ENCODE measurements around the gene SNX32. TPM values are rescaled to one million over a fixed set of nuclear protein-coding genes. Genes with fewer than 3 reads are reported as not detected.

SNX32 gene
- polyA plus RNA-seq, 2 of the 4 experiments (the other 2 are of a cell fraction), result 0.08 TPM; not detected in 1

DNA sequence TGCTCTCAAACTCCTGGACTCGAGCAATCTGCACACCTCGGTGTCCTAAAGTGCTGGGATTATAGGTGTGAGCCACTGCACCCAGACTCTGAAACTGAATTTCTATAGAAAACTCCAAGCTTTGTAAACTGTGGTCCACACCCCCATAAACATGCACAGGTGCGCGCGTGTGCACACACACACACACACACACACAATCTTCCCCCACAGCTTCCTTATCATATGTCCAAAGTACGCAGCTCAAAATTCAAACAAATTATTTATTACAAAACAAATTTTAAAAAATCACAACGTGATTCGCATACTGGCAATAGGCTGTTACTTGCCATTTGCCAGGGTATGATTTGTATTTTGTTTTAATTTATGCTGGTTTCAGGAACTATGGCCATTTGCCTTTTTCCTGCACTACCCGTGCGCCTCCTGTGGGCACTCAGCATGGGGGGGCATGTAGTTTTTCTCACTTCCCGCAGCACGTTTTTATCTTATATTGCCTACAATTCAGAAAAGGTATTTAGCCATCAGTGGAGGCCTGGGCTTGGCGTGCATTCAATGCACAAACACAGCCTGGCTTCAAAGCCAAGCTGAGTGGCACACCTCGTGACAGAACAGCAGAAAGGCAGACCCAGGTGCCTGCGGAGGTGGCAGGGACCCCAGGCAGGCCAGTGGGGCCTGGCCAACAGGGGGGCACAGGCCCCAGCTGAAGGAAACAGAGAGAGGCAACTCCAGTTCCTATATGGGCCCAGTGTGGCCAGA lies 10.8 kb upstream of the SNX32 start:
- no peak for TF ChIP-seq SMC3 (IDR thresholded peaks at IDR 0.05)
- no peak for TF ChIP-seq EHF (CRISPR knock-in tag; IDR thresholded peaks at IDR 0.05)
- TF ChIP-seq, protein P1, sequence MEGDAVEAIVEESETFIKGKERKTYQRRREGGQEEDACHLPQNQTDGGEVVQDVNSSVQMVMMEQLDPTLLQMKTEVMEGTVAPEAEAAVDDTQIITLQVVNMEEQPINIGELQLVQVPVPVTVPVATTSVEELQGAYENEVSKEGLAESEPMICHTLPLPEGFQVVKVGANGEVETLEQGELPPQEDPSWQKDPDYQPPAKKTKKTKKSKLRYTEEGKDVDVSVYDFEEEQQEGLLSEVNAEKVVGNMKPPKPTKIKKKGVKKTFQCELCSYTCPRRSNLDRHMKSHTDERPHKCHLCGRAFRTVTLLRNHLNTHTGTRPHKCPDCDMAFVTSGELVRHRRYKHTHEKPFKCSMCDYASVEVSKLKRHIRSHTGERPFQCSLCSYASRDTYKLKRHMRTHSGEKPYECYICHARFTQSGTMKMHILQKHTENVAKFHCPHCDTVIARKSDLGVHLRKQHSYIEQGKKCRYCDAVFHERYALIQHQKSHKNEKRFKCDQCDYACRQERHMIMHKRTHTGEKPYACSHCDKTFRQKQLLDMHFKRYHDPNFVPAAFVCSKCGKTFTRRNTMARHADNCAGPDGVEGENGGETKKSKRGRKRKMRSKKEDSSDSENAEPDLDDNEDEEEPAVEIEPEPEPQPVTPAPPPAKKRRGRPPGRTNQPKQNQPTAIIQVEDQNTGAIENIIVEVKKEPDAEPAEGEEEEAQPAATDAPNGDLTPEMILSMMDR (IDR thresholded peaks at IDR 0.05), result no peak
- no peak for TF ChIP-seq RAD21 (conservative IDR thresholded peaks at IDR 0.05 in 1 of 2, IDR thresholded peaks at IDR 0.05 in 1 of 2)
- no peak for TF ChIP-seq HDAC2 (IDR thresholded peaks at IDR 0.05)
- no peak for TF ChIP-seq HOXB13 (CRISPR knock-in tag; IDR thresholded peaks at IDR 0.05; ENCODE audit: low read depth)
- TF ChIP-seq, protein P2, sequence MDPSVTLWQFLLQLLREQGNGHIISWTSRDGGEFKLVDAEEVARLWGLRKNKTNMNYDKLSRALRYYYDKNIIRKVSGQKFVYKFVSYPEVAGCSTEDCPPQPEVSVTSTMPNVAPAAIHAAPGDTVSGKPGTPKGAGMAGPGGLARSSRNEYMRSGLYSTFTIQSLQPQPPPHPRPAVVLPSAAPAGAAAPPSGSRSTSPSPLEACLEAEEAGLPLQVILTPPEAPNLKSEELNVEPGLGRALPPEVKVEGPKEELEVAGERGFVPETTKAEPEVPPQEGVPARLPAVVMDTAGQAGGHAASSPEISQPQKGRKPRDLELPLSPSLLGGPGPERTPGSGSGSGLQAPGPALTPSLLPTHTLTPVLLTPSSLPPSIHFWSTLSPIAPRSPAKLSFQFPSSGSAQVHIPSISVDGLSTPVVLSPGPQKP (IDR thresholded peaks at IDR 0.05; ENCODE audit: low read depth, low read length), result no peak
- TF ChIP-seq NPAS2 (CRISPR knock-in tag; IDR thresholded peaks at IDR 0.05; ENCODE audit: borderline replicate concordance), result no peak
- TF ChIP-seq KDM1A (IDR thresholded peaks at IDR 0.05; ENCODE audit: low read depth), result no peak
- no peak for TF ChIP-seq HOXB5 (CRISPR knock-in tag; IDR thresholded peaks at IDR 0.05)
- TF ChIP-seq, protein P3, sequence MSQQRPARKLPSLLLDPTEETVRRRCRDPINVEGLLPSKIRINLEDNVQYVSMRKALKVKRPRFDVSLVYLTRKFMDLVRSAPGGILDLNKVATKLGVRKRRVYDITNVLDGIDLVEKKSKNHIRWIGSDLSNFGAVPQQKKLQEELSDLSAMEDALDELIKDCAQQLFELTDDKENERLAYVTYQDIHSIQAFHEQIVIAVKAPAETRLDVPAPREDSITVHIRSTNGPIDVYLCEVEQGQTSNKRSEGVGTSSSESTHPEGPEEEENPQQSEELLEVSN (IDR thresholded peaks at IDR 0.05; ENCODE audit: borderline replicate concordance, low read depth), result no peak
- TF ChIP-seq POLR2A (IDR thresholded peaks at IDR 0.05; ENCODE audit: low read length), result no peak
- no peak for TF ChIP-seq CBX8 (IDR thresholded peaks at IDR 0.05)
- no peak for TF ChIP-seq CBX2 (IDR thresholded peaks at IDR 0.05; ENCODE audit: borderline replicate concordance, low read depth)
- TF ChIP-seq HOXA7 (CRISPR knock-in tag; IDR thresholded peaks at IDR 0.05), result no peak
- no peak for TF ChIP-seq JUN (IDR thresholded peaks at IDR 0.05)
- no peak overlapping the region for H3K27ac ChIP-seq
- ATAC-seq (no peak), DNase-seq (ENCODE audit: low read depth in 1 of 2, low spot score in 1 of 2) (no peak), FAIRE-seq (no peak)
- ChIA-PET CTCF (interaction anchor here (0.6 to 14.1 kb wide), 7 partner anchors 16 to 200 kb away, joined by 3 to 222 read pairs (median 4); partner anchors contain the start of genes KAT5, MUS81 and RELA), POLR2A (interaction anchor here (1.0 to 2.2 kb wide), 2 partner anchors 35 to 111 kb away, joined by 5 to 8 read pairs; partner anchors contain the start of genes CFL1 and KAT5)
- 62% methylated on average over 15 of the region's 15 CpGs for WGBS (ENCODE audit: missing lambda C conversion rate)
- no peak overlapping the region for H3K4me2 ChIP-seq
- no peaks in the 10 kb centered on the region for H3K9me3 ChIP-seq
- H3K4me1 ChIP-seq, result no peaks in the 10 kb centered on the region
- H3K4me3 ChIP-seq, result no peak overlapping the region

DNA sequence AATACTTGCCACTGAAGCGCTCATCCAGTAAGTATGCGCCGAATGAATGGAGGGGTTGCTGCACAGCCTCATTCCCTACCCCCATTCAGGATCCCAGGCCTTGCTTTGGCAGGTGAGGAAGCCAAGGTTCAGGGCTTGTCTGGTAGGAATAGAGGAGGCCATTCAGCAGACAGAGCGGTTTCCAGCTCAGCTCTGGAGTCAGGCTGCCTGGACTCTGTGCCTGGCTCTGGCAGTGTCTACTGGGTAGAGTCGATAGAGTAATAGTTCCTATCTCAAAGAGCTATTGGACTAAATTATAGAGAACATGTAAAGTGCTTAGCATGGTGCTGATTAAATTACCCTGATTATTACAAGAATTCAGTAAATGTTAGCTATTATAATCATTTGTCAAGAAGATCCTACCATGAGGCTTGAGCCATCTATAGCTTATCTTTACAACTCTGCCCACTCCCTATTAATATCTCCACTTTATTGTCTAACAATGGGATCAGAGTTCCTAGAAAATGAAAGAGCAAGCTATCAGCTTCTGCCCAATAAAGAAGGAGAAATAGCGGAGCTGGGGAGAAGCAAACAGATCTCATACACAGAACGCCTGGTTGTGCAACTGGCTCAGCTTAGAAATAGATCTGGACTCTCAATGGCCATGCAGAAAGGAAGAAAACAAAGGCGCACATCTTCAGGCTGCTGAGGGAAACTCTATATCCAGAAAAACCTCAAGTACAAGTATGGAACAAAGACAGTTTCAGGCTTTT lies 6.6 kb upstream of the SNX32 start:
- WGBS (ENCODE audit: missing lambda C conversion rate), result 74% methylated on average over 8 of the region's 8 CpGs
- DNase-seq (ENCODE audit: low read depth in 1 of 2, low spot score in 1 of 2) (no peak), FAIRE-seq (no peak), ATAC-seq (no peak)
- Histone ChIP-seq H3K4me1 (no peaks in the 10 kb centered on the region), H3K9me3 (no peaks in the 10 kb centered on the region), H3K27ac (no peak overlapping the region), H3K4me2 (no peak overlapping the region), H3K4me3 (no peak overlapping the region)
- no peak for TF ChIP-seq ZSCAN20 (CRISPR knock-in tag; IDR thresholded peaks at IDR 0.05)
- POLR2A ChIA-PET, result interaction anchor here (0.5 to 0.7 kb wide), 2 partner anchors 31 to 174 kb away, joined by 3 to 4 read pairs; no protein-coding TSS in a partner anchor
- CTCF ChIA-PET, result interaction anchor here (0.5 to 3.9 kb wide), 11 partner anchors 9 to 194 kb away, joined by 3 to 25 read pairs (median 6); partner anchors contain the start of genes KAT5 and MUS81

DNA sequence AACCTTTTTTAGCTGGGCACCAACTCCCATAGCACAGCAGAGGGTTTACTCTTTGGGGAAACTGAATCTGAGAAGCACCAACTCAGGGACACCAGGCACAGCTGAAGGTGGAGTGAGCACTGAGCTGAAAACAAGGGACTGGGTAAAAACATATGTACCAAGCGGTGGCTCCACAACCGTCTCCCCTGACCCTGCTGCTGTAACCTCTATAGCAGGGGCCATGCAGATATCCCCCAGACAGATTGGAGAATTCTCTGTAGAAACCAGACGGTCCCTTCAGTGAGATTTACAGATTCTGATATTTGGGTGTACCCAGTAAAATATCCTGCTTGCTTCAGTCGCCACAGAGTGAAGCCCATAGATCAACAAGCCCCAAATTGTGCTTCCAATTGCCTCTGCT lies 4.3 kb upstream of the SNX32 start:
- Histone ChIP-seq H3K4me2 (no peak overlapping the region), H3K4me3 (no peak overlapping the region), H3K9me3 (no peaks in the 10 kb centered on the region), H3K27ac (no peak overlapping the region), H3K4me1 (no peaks in the 10 kb centered on the region)
- FAIRE-seq (no peak), ATAC-seq (0 out of 6 replicates have a peak, but pooled peaks of 1 of the 2 experiments have one; percentile 17), DNase-seq (ENCODE audit: low read depth in 1 of 2, low spot score in 1 of 2) (no peak)
- 31% methylated on average over 4 of the region's 4 CpGs for WGBS (ENCODE audit: missing lambda C conversion rate)
- TF ChIP-seq SMC3 (IDR thresholded peaks at IDR 0.05) (no peak), HOXB13 (CRISPR knock-in tag; IDR thresholded peaks at IDR 0.05; ENCODE audit: low read depth) (no peak), HEYL (CRISPR knock-in tag; IDR thresholded peaks at IDR 0.05) (no peak), RARB (CRISPR knock-in tag; IDR thresholded peaks at IDR 0.05) (no peak), CBX2 (IDR thresholded peaks at IDR 0.05; ENCODE audit: borderline replicate concordance, low read depth) (no peak), PHF8 (IDR thresholded peaks at IDR 0.05; ENCODE audit: borderline replicate concordance, low read depth) (no peak), RCOR1 (IDR thresholded peaks at IDR 0.05; ENCODE audit: low read depth, low read length) (no peak), HOXA7 (CRISPR knock-in tag; IDR thresholded peaks at IDR 0.05) (no peak), CEBPB (IDR thresholded peaks at IDR 0.05) (no peak), JUN (IDR thresholded peaks at IDR 0.05) (no peak), KDM5A (IDR thresholded peaks at IDR 0.05) (no peak), ZSCAN20 (CRISPR knock-in tag; IDR thresholded peaks at IDR 0.05) (no peak), KDM1A (IDR thresholded peaks at IDR 0.05; ENCODE audit: low read depth) (no peak), EP300 (IDR thresholded peaks at IDR 0.05) (no peak)
- TF ChIP-seq, protein P4, sequence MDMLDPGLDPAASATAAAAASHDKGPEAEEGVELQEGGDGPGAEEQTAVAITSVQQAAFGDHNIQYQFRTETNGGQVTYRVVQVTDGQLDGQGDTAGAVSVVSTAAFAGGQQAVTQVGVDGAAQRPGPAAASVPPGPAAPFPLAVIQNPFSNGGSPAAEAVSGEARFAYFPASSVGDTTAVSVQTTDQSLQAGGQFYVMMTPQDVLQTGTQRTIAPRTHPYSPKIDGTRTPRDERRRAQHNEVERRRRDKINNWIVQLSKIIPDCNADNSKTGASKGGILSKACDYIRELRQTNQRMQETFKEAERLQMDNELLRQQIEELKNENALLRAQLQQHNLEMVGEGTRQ (IDR thresholded peaks at IDR 0.05), result no peak
- ChIA-PET POLR2A (interaction anchor here (0.8 kb wide), 1 partner anchor 118 kb away, joined by 3 read pairs; no protein-coding TSS in a partner anchor), CTCF (interaction anchor here (0.6 to 3.9 kb wide), 9 partner anchors 9 to 123 kb away, joined by 3 to 25 read pairs (median 3); partner anchors contain the start of gene KAT5)
